SK-N-SH (cell line): ENCODE data around the gene LRRC57. TPM values are rescaled to one million over a fixed set of nuclear protein-coding genes. Genes with fewer than 3 reads are reported as not detected.

Experiments used
- CTCF ChIA-PET: fragments of 300-600, 350-600 bp; formaldehyde crosslinking; extraction: SDS; loops from one replicate; lab custom pipeline; 2021; lab: Yijun Ruan, JAX
- POLR2A ChIA-PET: fragments of 350-600 bp; sonication (Branson Sonifier 250); formaldehyde crosslinking; extraction: SDS; loops from one replicate; lab custom pipeline; 2020; ENCODE audit warnings: antibody characterized with exemption, inconsistent platforms; lab: Yijun Ruan, JAX
- DNase-seq: peaks from one replicate; pipeline ENCODE4 v3.0.0; 2012
- H2AFZ ChIP-seq: fragments of 200-600 bp; sonication (generic); 2 replicates; pipeline ENCODE4 v1.8.1; 2016; ENCODE audit warnings: antibody characterized with exemption, mild to moderate bottlenecking, low read depth
- H3F3A ChIP-seq: fragments of 200-600 bp; sonication (generic); replicated peaks from 2 replicates; pipeline ENCODE3; 2016; ENCODE audit warnings: antibody characterized with exemption, mild to moderate bottlenecking; ENCODE audit not compliant: insufficient read depth
- H3K27ac ChIP-seq, 2 experiments: fragments of 200-500 bp in 1 of 2; fragments of 200-600 bp in 1 of 2; sonication (Bioruptor generic) in 1 of 2; sonication (generic), shearing (Covaris generic) in 1 of 2; 2 replicates each; pipeline versions ENCODE4 v1.5.1 to v1.6.1; 2014 to 2016; ENCODE audit warnings: low read depth in 2 of 2, inconsistent platforms in 1 of 2, low read length in 1 of 2, mild to moderate bottlenecking in 1 of 2, mixed read lengths in 1 of 2
- H3K27me3 ChIP-seq: fragments of 200-600 bp; sonication (generic), shearing (Covaris generic); 2 replicates; pipeline ENCODE4 v1.6.1; 2016; ENCODE audit warnings: mixed run types; ENCODE audit not compliant: insufficient read depth
- H3K36me3 ChIP-seq, 2 experiments: fragments of 200-500 bp in 1 of 2; fragments of 200-600 bp in 1 of 2; sonication (Bioruptor generic) in 1 of 2; sonication (generic) in 1 of 2; replicated peaks in 1 of 2; 2 replicates each; pipeline versions ENCODE3 to v1.5.1; 2014 to 2016; ENCODE audit warnings: low read length in 1 of 2, mild to moderate bottlenecking in 1 of 2; ENCODE audit not compliant: insufficient read depth in 2 of 2, control insufficient read depth in 1 of 2
- H3K4me1 ChIP-seq, 2 experiments: fragments of 200-500 bp in 1 of 2; fragments of 200-600 bp in 1 of 2; sonication (Bioruptor generic) in 1 of 2; sonication (generic), shearing (Covaris generic) in 1 of 2; 2 replicates each; pipeline versions ENCODE4 v1.5.1 to v1.6.1; 2014 to 2016; ENCODE audit warnings: low read depth in 1 of 2, low read length in 1 of 2, mixed run types in 1 of 2; ENCODE audit not compliant: insufficient read depth in 2 of 2, control insufficient read depth in 1 of 2
- H3K4me2 ChIP-seq: fragments of 200-600 bp; sonication (generic), shearing (Covaris generic); 2 replicates; pipeline ENCODE4 v1.6.1; 2017; ENCODE audit warnings: mixed run types
- H3K4me3 ChIP-seq, 2 experiments: fragments of 200-500 bp in 1 of 2; fragments of 200-600 bp in 1 of 2; sonication (Bioruptor generic) in 1 of 2; sonication (generic), shearing (Covaris generic) in 1 of 2; 2 replicates each; pipeline versions ENCODE4 v1.5.1 to v1.8.1; 2014 to 2016; ENCODE audit warnings: low read depth in 2 of 2, inconsistent platforms in 1 of 2, low read length in 1 of 2, mild to moderate bottlenecking in 1 of 2, mixed read lengths in 1 of 2, moderate library complexity in 1 of 2
- H3K79me2 ChIP-seq: fragments of 200-600 bp; sonication (generic); 2 replicates; pipeline ENCODE4 v1.8.1; 2017; ENCODE audit warnings: mild to moderate bottlenecking; ENCODE audit not compliant: insufficient read depth
- H3K9ac ChIP-seq: fragments of 200-600 bp; sonication (generic); 2 replicates; pipeline ENCODE4 v1.6.1; 2017; ENCODE audit warnings: mixed run types
- H3K9me2 ChIP-seq: fragments of 200-600 bp; sonication (generic); 2 replicates; pipeline ENCODE4 v1.6.1; 2017; ENCODE audit warnings: mixed run types
- H3K9me3 ChIP-seq: fragments of 200-600 bp; sonication (generic); 2 replicates; pipeline ENCODE4 v1.6.1; 2017; ENCODE audit warnings: mixed run types, mild to moderate bottlenecking, moderate library complexity
- H4K20me1 ChIP-seq: fragments of 200-600 bp; sonication (generic); 2 replicates; pipeline ENCODE4 v1.6.1; 2017; ENCODE audit warnings: mild to moderate bottlenecking, mixed run types; ENCODE audit not compliant: insufficient read depth
- CHD2 ChIP-seq: fragments of 150-350 bp; IDR thresholded peaks from 2 replicates; pipeline ENCODE4 v1.6.1; 2018; ENCODE audit warnings: low read length; ENCODE audit not compliant: partially characterized antibody
- ELF1 ChIP-seq: IDR thresholded peaks from 2 replicates; pipeline ENCODE4 v1.4.0; 2012
- EP300 ChIP-seq, 2 experiments: IDR thresholded peaks; 2 replicates each; pipeline versions ENCODE4 v1.4.0 to v1.6.1; 2012; ENCODE audit warnings: borderline replicate concordance in 1 of 2, low read depth in 1 of 2, low read length in 1 of 2
- FOSL2 ChIP-seq: IDR thresholded peaks from 2 replicates; pipeline ENCODE4 v1.4.0; 2012; ENCODE audit warnings: low read depth, mild to moderate bottlenecking, moderate library complexity, borderline replicate concordance
- FOXM1 ChIP-seq: IDR thresholded peaks from 2 replicates; pipeline ENCODE4 v1.4.0; 2012; ENCODE audit warnings: low read depth, mild to moderate bottlenecking
- GABPA ChIP-seq: IDR thresholded peaks from 2 replicates; pipeline ENCODE4 v1.4.0; 2012; ENCODE audit warnings: low read depth, mild to moderate bottlenecking
- GATA2 ChIP-seq: sonication (generic); formaldehyde crosslinking; IDR thresholded peaks from 2 replicates; pipeline ENCODE4 v1.5.0; 2020; ENCODE audit warnings: mild to moderate bottlenecking, missing genetic modification reagents
- IRF3 ChIP-seq: fragments of 150-350 bp; IDR thresholded peaks from 2 replicates; pipeline ENCODE4 v1.6.1; 2016; ENCODE audit warnings: mild to moderate bottlenecking, low read depth, low read length
- MEF2A ChIP-seq: IDR thresholded peaks from 2 replicates; pipeline ENCODE4 v1.4.0; 2012; ENCODE audit warnings: low read depth, borderline replicate concordance
- MXI1 ChIP-seq: IDR thresholded peaks from 2 replicates; pipeline ENCODE4 v1.6.1; 2012; ENCODE audit warnings: mild to moderate bottlenecking, low read depth, low read length, improper control_type of control experiment
- NFIC ChIP-seq: IDR thresholded peaks from 2 replicates; pipeline ENCODE4 v1.4.0; 2012; ENCODE audit warnings: borderline replicate concordance
- POLR2AphosphoS5 ChIP-seq: IDR thresholded peaks from 2 replicates; pipeline ENCODE4 v1.6.1; 2012; ENCODE audit warnings: low read depth, low read length
- RAD21 ChIP-seq: IDR thresholded peaks from 2 replicates; pipeline ENCODE4 v1.6.1; 2012; ENCODE audit warnings: mild to moderate bottlenecking, low read length
- RCOR1 ChIP-seq: fragments of 150-350 bp; IDR thresholded peaks from 2 replicates; pipeline ENCODE4 v1.6.1; 2017; ENCODE audit warnings: antibody characterized with exemption, low read length
- RFX5 ChIP-seq: IDR thresholded peaks from 2 replicates; pipeline ENCODE4 v1.6.1; 2012; ENCODE audit warnings: mild to moderate bottlenecking, improper control_type of control experiment, low read length
- RXRA ChIP-seq: IDR thresholded peaks from 2 replicates; pipeline ENCODE4 v1.4.0; 2012; ENCODE audit warnings: low read depth, mild to moderate bottlenecking, borderline replicate concordance
- SIN3A ChIP-seq: IDR thresholded peaks from 2 replicates; pipeline ENCODE4 v1.6.1; 2012; ENCODE audit warnings: low read depth, mild to moderate bottlenecking, low read length, moderate library complexity, borderline replicate concordance
- SMC3 ChIP-seq: IDR thresholded peaks from 2 replicates; pipeline ENCODE4 v1.6.1; 2012; ENCODE audit warnings: low read depth, low read length, improper control_type of control experiment
- TEAD4 ChIP-seq: IDR thresholded peaks from 2 replicates; pipeline ENCODE4 v1.4.0; 2012; ENCODE audit warnings: mild to moderate bottlenecking, borderline replicate concordance; ENCODE audit not compliant: insufficient read depth
- USF1 ChIP-seq: IDR thresholded peaks from 2 replicates; pipeline ENCODE4 v1.4.0; 2012; ENCODE audit warnings: low read depth, borderline replicate concordance
- USF2 ChIP-seq: fragments of 150-350 bp; IDR thresholded peaks from 2 replicates; pipeline ENCODE4 v1.6.1; 2017; ENCODE audit warnings: antibody characterized with exemption, low read length, low read depth, borderline replicate concordance
- ZBTB33 ChIP-seq: IDR thresholded peaks from 2 replicates; pipeline ENCODE4 v1.4.0; 2012; ENCODE audit warnings: low read depth, borderline replicate concordance
- WGBS: methylation state at CpG from one replicate; pipeline ENCODE4 v1.1.6; 2017; ENCODE audit warnings: low lambda C conversion rate; 5-methylcytosine and 5-hydroxymethylcytosine counted together
- polyA plus RNA-seq, 3 experiments: library from polyadenylated mRNA; depleted of rRNA; stranded (reverse); fragments of >200 nt; gene quantifications; 2 replicates each; pipeline ENCODE4 v1.2.3, GENCODE V29; 2012

LRRC57 gene
- polyA plus RNA-seq, 1 of the 3 experiments (the other 2 are of a cell fraction), result 6.4 TPM

GRCh38 chr15:42504631-42505030 lies 44.0 kb downstream of the LRRC57 start:
- H3K4me2 ChIP-seq, result no peak overlapping the region
- H3K9ac ChIP-seq, result no peak overlapping the region
- POLR2A ChIA-PET, result no interaction called here
- H3K4me3 ChIP-seq, result no peak overlapping the region
- CTCF ChIA-PET, result no interaction called here
- H4K20me1 ChIP-seq, result peaks cover 8% of the 10 kb centered on the region; the same call in 1 of the 2 replicates
- 90% methylated on average over 3 of the region's 3 CpGs for WGBS
- H3K9me2 ChIP-seq, result no peaks in the 10 kb centered on the region
- H3K9me3 ChIP-seq, result no peaks in the 10 kb centered on the region
- no peak overlapping the region for H2AFZ ChIP-seq
- peaks cover 14% of the 10 kb centered on the region for H3F3A ChIP-seq
- peaks cover 0 to 26% of the 10 kb centered on the region in 2 experiments for H3K36me3 ChIP-seq
- no peaks in the 10 kb centered on the region for H3K27me3 ChIP-seq
- H3K79me2 ChIP-seq, result peaks cover 100% of the 10 kb centered on the region
- H3K27ac ChIP-seq, result no peak overlapping the region
- DNase-seq, result no peak
- H3K4me1 ChIP-seq, result peaks cover 5 to 14% of the 10 kb centered on the region in 2 experiments; a peak in 3 of 4 replicates
- TF ChIP-seq CHD2 (no peak), IRF3 (no peak), FOSL2 (no peak), EP300 (IDR thresholded peaks at IDR 0.05; ENCODE audit: borderline replicate concordance in 1 of 2, low read depth in 1 of 2, low read length in 1 of 2) (no peak), RCOR1 (no peak), POLR2AphosphoS5 (no peak), RFX5 (no peak), MXI1 (no peak), MEF2A (no peak), GATA2 (CRISPR knock-in tag) (no peak), SMC3 (no peak), GABPA (no peak), RXRA (no peak), ZBTB33 (no peak), ELF1 (no peak), FOXM1 (no peak), TEAD4 (no peak)

GRCh38 chr15:42503825-42504224 lies 44.8 kb downstream of the LRRC57 start:
- H3K27ac ChIP-seq, result no peak overlapping the region
- TF ChIP-seq MXI1 (no peak), RXRA (no peak), RCOR1 (no peak), SMC3 (no peak), RAD21 (no peak), POLR2AphosphoS5 (no peak), USF1 (no peak), NFIC (no peak), FOXM1 (no peak), USF2 (no peak), SIN3A (no peak)
- DNase-seq, result no peak
- no peaks in the 10 kb centered on the region for H3K9me2 ChIP-seq
- no peaks in the 10 kb centered on the region for H3K9me3 ChIP-seq
- H3K79me2 ChIP-seq, result peaks cover 99% of the 10 kb centered on the region
- no peaks in the 10 kb centered on the region for H3K27me3 ChIP-seq
- peaks cover 6 to 19% of the 10 kb centered on the region in 2 experiments; a peak in 3 of 4 replicates for H3K4me1 ChIP-seq
- H3K9ac ChIP-seq, result no peak overlapping the region
- H2AFZ ChIP-seq, result no peak overlapping the region
- H3K4me2 ChIP-seq, result no peak overlapping the region
- WGBS, result 94% methylated on average over 1 of the region's 1 CpG
- H3K36me3 ChIP-seq, result peaks cover 0 to 26% of the 10 kb centered on the region in 2 experiments
- H3K4me3 ChIP-seq, result no peak overlapping the region
- ChIA-PET POLR2A (no interaction called here), CTCF (no interaction called here)
- H3F3A ChIP-seq, result peaks cover 22% of the 10 kb centered on the region
- peaks cover 8% of the 10 kb centered on the region; the same call in 1 of the 2 replicates for H4K20me1 ChIP-seq
